RWPE2 (cell line): ENCODE data around the gene KSR2.

Source experiments
- ATAC-seq: fragments of 200-7000 bp; cut with Tn5 transposase; 3 replicates; pipeline ENCODE4 v1.9.1; 2021; ENCODE audit warnings: low read depth
- DNase-seq: peaks from one replicate; pipeline ENCODE4 v3.0.0-alpha.2; 2020; ENCODE audit warnings: low spot score
- H3K27ac ChIP-seq: fragments of 450-650 bp; 2 replicates; pipeline ENCODE4 v1.5.1; 2017; ENCODE audit warnings: mild to moderate bottlenecking; ENCODE audit not compliant: poor library complexity, severe bottlenecking
- H3K27me3 ChIP-seq: fragments of 250-450 bp; sonication (Bioruptor Pico); 2 replicates; pipeline ENCODE4 v1.5.1; 2021; ENCODE audit warnings: mild to moderate bottlenecking, moderate library complexity; ENCODE audit not compliant: insufficient read depth, poor library complexity, severe bottlenecking
- H3K36me3 ChIP-seq: fragments of 250-450 bp; sonication (Bioruptor Pico); 2 replicates; pipeline ENCODE4 v1.5.1; 2020; ENCODE audit warnings: low read depth, mild to moderate bottlenecking, moderate library complexity
- H3K4me1 ChIP-seq: fragments of 250-450 bp; sonication (Bioruptor Pico); 2 replicates; pipeline ENCODE4 v1.5.1; 2021; ENCODE audit warnings: mild to moderate bottlenecking, moderate library complexity; ENCODE audit not compliant: insufficient read depth, poor library complexity, severe bottlenecking
- H3K4me3 ChIP-seq: fragments of 250-450 bp; sonication (Bioruptor Pico); 2 replicates; pipeline ENCODE4 v1.5.1; 2021; ENCODE audit warnings: mild to moderate bottlenecking, moderate library complexity; ENCODE audit not compliant: severe bottlenecking
- H3K9me3 ChIP-seq: fragments of 250-450 bp; sonication (Bioruptor Pico); 2 replicates; pipeline ENCODE4 v1.5.1; 2021; ENCODE audit warnings: mild to moderate bottlenecking, moderate library complexity; ENCODE audit not compliant: severe bottlenecking
- CTCF ChIP-seq: fragments of 450-650 bp; IDR thresholded peaks from one replicate; pipeline ENCODE4 v1.5.1; 2017; ENCODE audit warnings: mild to moderate bottlenecking, moderate library complexity; ENCODE audit not compliant: poor library complexity, severe bottlenecking

The KSR2 gene

GRCh38 chr12:117789195-117789912 is 179.4 kb downstream of the KSR2 start:
- Histone ChIP-seq H3K9me3 (no peaks in the 10 kb centered on the region), H3K4me1 (no peaks in the 10 kb centered on the region), H3K27me3 (no peaks in the 10 kb centered on the region), H3K27ac (no peak overlapping the region), H3K36me3 (no peaks in the 10 kb centered on the region), H3K4me3 (no peak overlapping the region)
- no peak for TF ChIP-seq CTCF
- no peak for ATAC-seq
- DNase-seq, result no peak

- no peaks in the 10 kb centered on the region for H3K36me3 ChIP-seq
- DNase-seq (no peak), ATAC-seq (no peak)
- H3K4me1 ChIP-seq, result no peaks in the 10 kb centered on the region
- H3K27ac ChIP-seq, result no peak overlapping the region
- no peak overlapping the region for H3K4me3 ChIP-seq
- H3K9me3 ChIP-seq, result no peaks in the 10 kb centered on the region
- no peaks in the 10 kb centered on the region for H3K27me3 ChIP-seq
- no peak for TF ChIP-seq CTCF
Measured at GRCh38 chr12:117778656-117779055, 190.1 kb downstream of the KSR2 start.

GRCh38 chr12:117774941-117775775 is 193.6 kb downstream of the KSR2 start:
- TF ChIP-seq CTCF, result no peak
- H3K4me3 ChIP-seq, result no peak overlapping the region
- ATAC-seq (no peak), DNase-seq (no peak)
- no peaks in the 10 kb centered on the region for H3K27me3 ChIP-seq
- no peaks in the 10 kb centered on the region for H3K36me3 ChIP-seq
- no peaks in the 10 kb centered on the region for H3K9me3 ChIP-seq
- H3K27ac ChIP-seq, result no peak overlapping the region
- no peaks in the 10 kb centered on the region for H3K4me1 ChIP-seq

- no peak overlapping the region for H3K27ac ChIP-seq
- H3K4me3 ChIP-seq, result no peak overlapping the region
- ATAC-seq (no peak), DNase-seq (no peak)
- H3K4me1 ChIP-seq, result no peaks in the 10 kb centered on the region
- no peaks in the 10 kb centered on the region for H3K36me3 ChIP-seq
- no peaks in the 10 kb centered on the region for H3K27me3 ChIP-seq
- H3K9me3 ChIP-seq, result no peaks in the 10 kb centered on the region
- no peak for TF ChIP-seq CTCF
Measured at GRCh38 chr12:117768860-117769259, 199.9 kb downstream of the KSR2 start.

GRCh38 chr12:117766008-117766407 is 202.8 kb downstream of the KSR2 start:
- H3K36me3 ChIP-seq, result no peaks in the 10 kb centered on the region
- no peak overlapping the region for H3K27ac ChIP-seq
- no peaks in the 10 kb centered on the region for H3K4me1 ChIP-seq
- DNase-seq (no peak), ATAC-seq (no peak)
- H3K9me3 ChIP-seq, result no peaks in the 10 kb centered on the region
- H3K4me3 ChIP-seq, result no peak overlapping the region
- TF ChIP-seq CTCF, result no peak
- no peaks in the 10 kb centered on the region for H3K27me3 ChIP-seq
